Central memory CD4-positive, alpha-beta T cell (primary cell): Measurements from ENCODE around the gene KMT2C.
A peak's percentile ranks its signal among the peaks of the same experiment; 100 is the strongest.
"Not testable (repeated sequence)": the region's sequence is repeated elsewhere in the genome, so short reads cannot be mapped to it uniquely, and the experiment has no call there.

Experiments used
- DNase-seq: peaks from one replicate; pipeline ENCODE4 v3.0.0; 2022

KMT2C gene

DNA sequence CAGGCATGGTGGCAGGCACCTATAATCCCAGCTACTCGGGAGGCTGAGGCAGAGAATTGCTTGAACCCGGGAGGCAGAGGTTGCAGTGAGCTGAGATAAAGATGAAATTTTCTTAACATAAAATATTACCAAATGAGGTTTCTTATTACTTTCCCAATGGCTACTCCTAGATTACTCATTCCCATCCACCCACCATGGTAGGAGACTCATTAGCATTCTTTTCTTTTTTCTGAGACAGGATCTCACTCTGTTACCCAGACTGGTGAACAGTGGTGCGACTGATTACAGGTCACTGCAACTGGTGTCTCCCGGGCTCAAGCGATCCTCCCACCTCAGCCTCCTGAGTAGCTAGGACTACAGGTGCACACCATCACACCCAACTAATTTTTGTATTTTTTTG is 82.5 kb downstream of the KMT2C start:
- not testable (repeated sequence) for DNase-seq

DNA sequence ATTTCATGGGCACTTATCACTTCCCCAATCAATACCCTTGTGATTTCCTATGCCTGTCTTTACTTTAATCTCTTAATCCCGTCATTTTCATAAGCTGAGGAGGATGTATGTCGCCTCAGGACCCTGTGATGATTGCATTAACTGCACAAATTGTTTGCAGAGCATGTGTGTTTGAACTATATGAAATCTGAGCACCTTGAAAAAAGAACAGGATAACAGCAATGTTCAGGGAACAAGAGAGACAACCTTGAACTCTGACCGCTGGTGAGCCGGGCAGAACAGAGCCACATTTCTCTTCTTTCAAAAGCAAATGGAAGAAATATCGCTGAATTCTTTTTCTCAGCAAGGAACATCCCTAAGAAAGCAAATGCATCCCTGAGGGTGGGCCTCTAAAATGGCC is 84.1 kb downstream of the KMT2C start:
- DNase-seq, result not testable (repeated sequence)

DNA sequence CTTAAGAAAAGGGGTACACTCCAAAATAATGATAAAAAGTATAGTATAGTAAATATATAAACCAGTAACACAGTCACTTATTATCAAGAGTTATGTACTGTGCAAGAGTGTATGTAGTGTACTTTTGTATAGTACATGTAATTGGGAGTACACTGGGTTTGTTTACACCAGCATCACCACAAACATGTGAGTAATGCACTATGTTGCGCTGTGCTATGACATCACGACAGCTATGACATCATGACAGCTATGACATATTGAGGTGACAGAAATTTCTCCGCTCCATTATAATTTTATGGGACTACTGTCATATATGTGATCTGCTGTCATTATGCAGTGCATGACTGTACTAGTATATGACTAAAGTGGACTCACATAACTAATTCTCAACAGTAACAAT is 84.6 kb downstream of the KMT2C start:
- DNase-seq, result no peak

DNA sequence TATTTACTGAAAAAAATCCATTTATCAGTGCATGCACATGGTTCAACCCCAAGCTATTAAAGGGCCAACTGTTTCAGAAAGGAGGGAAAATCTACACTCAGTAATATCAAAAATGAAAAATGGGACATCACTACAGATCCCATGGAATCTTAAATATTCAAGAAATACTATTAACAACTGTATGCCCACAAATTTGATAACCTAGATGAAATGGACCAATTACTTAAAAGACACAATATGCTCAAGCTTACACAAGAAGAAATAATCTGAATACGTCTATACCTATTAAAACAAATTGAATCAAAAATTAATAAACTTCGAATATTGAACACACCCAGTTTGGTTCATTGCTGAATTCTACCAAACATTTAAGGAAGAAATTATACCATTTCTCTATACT is 87.9 kb downstream of the KMT2C start:
- DNase-seq, result no peak

DNA sequence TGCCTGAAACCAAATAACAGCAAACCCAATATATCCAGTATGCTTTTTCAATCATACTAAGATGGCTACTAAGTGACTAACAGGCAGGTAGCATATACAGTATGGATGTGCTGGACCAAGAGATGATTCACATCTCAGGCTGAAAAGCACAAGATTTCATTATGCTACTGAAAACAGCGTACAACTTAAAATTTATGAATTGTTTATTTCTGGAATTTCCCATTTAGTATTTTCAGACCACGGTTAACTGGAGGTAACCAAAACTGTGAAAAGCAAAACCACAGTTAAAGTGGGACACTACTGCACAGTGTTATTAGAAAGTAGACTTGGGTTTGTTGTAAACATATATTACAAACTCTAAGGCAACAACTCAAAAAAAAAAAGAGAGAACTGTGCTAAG is 91.5 kb downstream of the KMT2C start:
- DNase-seq, result no peak

DNA sequence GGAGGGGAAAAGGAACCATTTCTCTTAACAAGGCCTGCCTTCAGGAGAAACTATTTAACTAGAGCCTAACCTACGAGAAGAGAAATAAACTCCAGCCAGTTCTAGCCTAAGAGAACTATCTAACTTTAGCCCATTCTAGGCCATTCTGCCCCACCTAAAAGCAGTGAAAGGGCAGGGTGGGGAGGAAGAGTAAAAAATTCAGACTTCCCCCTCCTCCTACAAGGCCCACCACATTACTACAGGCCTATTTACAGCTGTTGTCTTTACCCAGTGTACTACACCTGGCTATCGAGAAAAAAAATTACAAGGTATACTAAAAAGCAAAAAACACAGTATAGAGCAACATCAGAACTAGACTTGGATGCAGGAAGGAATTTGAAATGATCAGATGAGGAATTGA is 93.0 kb downstream of the KMT2C start:
- no peak for DNase-seq

DNA sequence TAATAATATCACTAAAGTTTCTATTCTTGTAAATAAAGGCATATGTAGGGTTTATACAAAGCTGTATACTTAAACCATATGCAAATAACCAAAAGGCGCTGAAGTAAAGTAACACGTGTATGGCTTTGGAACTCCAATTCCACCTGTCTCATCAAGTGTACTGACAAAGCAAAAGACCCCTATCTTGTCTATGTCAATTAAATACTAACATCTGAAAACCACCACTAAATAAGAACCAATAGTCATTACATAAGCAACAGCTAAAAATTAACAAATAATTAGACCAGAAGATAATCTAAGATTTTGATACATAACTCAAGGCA is 93.9 kb downstream of the KMT2C start:
- DNase-seq, result no peak

DNA sequence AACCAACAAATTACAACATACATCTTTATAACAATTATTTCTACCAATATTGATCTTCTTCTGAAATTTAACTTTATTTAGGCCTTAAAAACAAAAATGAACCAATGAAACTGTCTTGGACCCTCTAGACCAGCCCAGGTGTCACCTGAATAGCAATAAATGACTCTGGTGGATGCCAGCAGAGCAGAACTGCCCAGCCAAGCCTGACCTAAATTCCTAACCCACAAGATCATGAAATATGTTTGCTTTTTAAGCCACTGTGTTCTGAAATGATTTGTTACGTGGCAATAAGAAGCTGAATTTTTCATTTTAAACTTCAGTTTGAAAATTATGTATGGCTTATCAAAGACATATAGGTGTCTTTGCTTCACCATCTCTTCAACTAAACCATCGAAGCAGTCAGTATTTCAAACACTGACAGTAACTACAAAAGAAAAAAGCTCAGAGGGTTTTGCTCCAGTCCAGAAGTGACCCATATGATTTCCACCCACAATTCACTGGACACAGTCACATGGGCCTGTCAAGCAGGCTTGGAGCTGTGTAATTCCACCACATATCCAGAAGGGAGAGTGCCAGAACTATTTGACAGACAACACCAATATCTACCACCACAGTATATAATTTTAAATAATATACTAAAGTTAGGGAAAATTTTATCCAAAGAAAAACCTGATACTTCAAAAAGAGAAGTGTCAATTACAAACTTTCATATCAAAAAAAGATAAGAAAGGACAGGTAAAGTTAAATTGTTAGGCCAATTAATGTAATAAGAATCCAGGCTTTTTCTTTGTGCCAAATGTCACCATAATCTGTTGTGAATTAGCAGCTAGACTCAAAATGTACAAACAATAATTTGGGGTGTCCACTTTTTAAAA is 94.5 kb downstream of the KMT2C start:
- DNase-seq, result no peak

DNA sequence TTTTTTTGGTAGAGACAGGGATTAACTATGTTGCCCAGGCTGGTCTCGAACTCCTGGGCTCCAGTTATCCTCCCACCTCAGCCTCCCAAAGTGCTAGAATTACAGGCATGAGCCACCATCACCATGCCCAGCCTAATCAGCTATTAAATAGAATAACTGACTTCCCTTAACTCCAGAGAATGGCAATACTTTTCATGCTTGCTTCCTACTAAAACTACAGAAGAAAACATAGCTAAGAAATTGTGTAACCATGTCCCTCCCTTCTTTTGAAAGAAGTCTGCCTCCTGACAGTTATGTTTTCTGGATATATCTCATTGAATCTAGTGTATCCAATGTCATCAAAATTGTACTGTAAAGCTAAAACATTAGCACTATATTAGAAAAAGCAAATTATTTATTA is 95.6 kb downstream of the KMT2C start:
- no peak for DNase-seq

DNA sequence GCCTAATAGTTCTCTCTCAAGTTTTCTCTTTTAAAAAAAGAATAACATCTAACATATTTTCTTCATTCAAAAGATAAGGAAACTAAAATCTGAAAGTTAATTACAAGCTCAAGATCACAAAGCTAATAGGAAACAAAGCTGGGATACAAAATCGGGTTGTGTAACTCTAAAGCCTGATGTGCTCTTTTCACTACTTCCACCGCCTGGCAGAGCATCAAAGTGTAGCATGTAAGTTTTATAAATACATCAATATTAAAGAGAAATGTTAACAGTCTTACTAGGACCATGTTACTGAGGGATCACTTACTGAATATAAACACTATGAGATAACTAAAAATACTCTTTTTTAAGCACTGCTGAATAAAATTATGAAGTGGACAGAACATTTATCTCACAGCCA is 97.2 kb downstream of the KMT2C start:
- no peak for DNase-seq

DNA sequence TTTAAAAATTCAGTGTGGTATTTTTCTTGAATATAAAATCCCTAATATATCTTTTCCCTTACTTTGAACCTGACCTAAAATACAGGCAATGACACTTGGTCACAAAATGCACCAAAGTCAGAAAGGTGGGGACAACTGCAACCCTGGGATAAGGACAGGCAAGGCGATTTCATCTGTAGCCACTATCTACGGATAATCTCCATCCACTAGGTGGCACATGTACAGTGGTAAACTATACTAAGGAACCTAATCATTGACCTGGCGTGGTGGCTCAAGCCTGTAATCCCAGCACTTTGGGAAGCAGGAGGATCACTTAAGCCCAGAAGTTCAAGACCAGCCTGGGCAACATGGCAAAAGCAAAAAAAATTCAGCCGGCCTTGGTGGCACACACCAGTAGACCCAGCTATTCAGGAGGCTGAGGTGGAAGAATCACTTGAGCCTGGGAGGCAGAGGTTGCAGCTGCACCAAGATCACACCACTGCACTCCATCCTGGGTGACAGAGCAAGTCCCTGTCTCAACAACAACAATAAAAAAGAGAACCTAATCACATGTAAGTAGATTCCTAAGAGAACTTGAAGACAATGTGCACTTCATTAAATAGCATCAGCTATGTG is 98.9 kb downstream of the KMT2C start:
- DNase-seq, result peak; percentile 23

DNA sequence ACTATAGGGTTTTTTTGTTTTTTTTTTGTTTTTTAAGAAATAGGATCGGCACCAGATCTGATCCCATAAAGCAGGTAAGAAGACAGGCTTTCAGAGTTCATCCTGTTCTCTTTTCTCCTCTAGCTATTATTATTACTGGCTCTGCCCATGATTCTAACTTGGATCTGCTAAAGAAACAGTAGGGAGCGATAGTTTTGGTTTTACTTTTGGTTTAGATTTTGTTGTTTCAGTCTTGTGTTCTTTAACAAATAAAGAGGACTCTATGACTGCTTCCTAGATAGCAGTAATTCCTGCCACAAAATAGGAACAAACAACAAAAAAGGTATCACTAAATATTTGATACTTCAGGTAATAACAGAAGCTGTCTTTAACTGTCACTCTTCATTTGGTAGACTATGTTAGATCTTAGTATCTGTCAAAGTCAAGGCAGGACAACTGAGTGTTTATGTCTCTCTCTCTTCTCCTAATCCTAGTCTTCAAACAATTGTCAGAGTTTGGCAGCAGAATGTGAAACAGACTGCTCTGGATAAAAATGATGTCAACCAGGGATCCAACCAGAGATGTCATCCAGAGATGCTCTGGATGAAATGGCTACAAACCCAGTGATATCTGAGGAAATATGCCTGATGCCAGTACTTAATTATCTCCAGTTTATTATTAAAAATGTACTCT is 99.8 kb downstream of the KMT2C start:
- no peak for DNase-seq

DNA sequence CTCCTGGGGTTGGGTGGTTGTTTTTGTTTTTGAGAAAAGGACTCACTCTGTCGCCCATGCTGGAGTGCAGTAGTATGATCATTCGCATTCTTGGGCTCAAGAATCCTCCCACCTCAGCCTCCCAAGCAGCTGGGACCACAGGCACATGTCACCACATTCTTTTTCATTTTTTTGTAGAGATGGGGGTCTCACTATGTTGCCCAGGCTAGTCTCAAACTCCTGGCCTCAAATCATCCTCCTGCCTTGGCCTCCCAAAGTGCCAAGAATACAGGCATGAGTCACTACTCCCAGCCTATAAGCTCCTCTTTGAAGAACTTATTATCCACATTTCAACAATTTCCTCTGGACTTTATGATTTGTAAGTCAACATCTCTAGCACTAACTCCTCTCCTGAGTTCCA is 102.7 kb downstream of the KMT2C start:
- no peak for DNase-seq

DNA sequence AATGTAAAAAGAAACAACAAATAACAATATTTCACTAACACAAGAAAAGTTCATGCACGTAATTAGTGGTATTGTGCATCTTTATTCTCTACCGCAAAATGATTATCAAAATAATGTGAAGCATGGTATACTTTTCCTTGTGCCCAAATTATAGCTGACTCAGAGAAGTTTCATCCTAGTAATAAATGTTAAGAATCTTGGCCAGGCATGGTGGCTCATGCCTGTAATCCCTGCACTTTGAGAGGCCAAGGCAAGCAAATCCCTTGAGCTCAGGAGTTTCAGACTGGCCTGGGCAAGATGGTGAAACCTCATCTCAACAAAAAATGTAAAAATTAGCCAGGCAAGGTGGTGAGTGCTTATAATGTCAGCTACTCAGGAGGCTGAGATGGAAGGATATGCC is 105.0 kb downstream of the KMT2C start:
- no peak for DNase-seq

DNA sequence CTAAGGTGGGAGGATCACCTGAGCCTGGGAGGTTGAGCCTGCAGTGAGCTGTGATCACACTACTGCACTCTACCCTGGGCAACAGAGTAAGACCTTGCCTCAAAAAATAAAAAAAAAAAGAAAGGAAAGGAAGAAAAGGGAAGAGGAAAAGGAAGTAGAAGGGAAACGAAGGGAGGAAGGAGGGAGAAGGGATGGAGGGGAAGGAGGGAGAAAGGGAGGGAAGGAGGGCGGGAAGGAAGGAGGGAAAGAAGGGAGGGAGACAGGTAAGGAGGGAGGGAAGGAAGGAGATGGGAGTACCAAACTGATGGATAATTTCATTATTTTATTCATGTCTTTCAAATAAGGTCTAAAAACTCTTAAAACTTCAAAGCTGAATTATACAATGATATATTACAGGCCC is 106.3 kb downstream of the KMT2C start:
- no peak for DNase-seq

DNA sequence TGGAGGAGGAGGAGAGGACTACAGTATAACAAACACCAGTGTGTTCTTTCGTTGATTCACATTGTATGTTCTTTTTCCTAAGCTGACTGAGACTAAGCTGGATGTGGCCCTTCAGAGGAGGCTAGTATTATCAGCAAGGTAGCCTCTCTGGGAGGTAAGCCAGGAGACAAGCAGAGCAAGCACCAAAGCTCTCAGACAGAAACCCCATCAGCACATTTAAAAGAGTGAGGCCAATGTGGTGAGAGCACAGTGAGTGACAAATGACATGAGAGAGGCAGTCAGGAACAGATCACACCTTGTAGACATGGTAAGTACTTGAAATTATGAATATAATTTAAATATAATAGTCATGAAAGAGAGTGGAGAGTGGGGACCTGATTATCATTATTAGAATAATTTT is 107.6 kb downstream of the KMT2C start:
- DNase-seq, result no peak

DNA sequence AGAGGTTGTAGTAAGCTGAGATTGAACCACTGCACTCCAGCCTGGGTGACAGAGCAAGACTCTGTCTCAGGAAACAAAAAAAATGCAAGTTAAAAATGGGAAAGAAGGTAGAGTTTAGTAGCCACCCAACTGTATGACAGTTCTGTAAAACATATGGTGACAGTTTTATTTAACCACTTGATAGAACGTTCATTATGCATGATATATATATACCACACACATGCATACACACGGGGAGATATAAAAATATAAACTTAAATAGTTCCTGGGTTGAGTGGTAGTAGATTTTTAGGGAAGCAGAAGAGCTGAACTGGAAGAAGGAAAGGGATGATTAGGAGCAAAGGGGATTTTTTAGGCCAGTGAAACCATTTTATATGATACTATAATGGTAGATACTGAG is 120.0 kb downstream of the KMT2C start:
- no peak for DNase-seq

DNA sequence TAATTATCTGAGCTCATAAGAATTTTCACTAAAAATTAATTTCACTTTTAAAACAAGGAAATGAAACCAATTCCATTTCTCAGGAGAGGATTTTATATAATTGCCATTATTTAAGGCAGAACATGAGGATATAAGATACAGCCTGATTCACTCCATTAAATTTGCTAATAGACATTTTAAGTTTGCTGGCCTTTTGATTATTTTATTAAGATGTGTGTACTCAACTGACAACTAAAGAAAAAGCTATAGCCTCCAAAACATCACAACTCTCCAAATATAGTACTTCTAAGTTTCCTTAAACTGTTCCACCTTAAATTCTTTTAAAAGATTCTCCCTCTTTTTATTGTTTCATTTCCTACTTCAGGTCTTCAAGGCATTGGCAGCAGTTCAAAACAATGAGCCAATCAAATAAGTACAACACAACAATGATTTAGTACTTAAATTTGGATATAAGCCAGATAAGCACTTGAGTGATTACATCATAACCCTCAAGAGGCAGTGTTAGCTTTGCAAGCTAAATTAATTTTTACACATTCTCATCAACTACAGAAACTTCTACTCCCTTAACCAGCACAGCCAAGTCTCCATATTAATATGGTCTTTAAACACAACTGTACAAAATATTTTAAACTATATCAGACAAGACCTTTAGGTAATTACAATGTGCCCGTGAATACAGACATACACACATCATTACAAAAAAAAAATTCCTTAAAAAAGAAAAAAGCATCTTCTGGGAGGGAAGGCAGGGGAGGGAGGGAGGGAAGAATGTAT is 121.8 kb downstream of the KMT2C start:
- peak; percentile 44 for DNase-seq

DNA sequence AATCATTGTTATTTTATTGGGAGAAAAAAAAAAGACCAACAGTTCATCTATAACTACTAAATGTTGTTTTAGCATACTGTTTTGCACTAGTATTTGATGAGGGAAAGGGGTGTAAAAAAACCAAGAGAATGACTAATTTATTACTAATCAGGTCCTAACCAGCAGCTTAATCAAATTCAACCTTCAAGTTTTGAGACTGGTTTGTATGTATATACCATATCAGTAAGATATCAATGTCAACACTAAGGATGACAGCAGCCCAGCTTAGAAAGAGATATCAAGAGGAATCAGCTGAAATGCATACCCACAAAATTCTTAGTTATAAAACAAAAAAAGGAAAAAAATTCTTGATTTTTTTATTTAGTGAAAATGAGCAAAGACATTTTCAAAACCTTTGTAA is 122.6 kb downstream of the KMT2C start:
- no peak for DNase-seq

DNA sequence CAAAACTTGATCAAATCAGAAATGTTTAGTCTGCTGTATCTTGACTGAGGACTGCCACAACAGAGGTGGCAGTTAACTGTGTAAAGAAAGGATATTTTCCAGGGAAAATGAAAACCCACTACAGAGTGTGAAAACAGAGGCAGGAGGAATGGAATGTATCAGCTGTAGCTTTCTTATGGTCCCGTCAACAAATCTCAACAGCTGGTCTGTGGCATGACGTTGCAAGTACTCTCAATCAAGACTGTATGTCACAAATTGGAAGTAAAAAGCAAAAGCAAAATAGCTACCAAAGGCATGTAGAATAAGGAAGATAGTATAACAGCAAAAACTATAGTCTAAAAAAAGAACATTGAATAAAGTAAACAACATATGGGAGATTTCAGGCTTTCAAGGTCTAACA is 123.5 kb downstream of the KMT2C start:
- DNase-seq, result no peak

DNA sequence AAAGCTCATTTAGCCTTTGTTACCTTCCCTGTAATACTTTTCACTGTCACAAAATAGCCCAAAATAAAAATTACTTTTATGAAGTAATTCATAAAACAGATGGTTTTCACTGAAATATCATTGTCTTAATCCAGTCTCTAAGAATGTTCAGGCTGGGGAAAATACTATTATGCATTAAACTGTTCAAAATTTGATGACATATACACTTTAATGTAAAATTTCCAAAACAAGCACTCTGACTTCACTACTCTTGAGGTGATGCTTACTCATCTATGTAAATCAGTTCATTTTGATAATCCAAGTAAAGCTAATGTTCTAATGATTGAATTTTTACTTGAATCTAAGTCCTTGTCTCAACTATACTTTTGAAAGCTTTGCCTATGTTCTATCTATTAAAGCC is 127.9 kb downstream of the KMT2C start:
- no peak for DNase-seq

DNA sequence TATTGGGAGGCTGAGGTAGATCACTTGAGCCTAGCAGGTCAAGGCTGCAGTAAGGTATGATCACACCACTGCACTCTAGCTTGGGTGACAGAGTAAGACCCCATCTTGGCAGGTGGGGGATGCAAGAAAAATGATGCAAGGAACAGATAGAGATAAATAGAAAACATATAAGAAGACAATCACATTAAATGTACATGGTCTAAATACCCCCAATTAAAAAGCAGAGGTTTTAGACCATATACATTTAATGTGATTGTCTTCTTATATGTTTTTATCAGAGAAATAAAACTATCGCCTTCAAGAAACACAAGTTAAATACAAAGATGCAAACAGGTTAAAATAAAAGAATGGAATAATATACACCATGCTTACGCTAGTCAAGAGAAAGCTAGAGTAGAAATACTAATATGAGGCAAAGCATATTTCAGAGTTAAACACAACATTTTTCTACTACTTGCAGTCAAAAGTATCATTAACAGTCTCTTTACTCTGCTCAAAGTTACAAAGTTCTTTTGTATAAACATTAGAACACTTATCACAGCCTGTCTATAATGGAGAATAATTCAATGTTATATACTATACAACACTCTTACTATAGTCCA is 136.2 kb downstream of the KMT2C start:
- not testable (repeated sequence) for DNase-seq

DNA sequence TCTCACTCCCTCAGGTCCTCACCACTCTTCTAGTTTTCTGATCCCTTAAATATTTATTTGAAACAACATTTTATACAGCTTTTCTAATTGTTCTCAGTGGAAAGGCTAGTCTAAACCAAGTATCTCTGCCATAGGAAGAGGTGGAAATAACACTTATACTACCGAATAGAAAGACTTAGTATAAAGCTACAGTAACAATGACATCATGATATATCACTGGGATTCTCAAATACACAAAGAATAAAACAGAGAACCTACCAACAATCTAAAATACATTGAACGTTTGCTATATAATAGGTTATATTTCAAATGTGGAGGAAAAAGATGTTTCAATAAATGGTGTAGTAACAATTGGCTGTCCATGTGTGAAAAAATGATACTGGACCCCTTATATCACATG is 142.9 kb downstream of the KMT2C start:
- DNase-seq, result no peak
